ENCODE measurements around the gene ITGA1.
"Not testable (repeated sequence)": the region's sequence is repeated elsewhere in the genome, so short reads cannot be mapped to it uniquely, and the experiment has no call there.

Gene ITGA1

GRCh38 chr5:52801329-52801728 is 13.6 kb downstream of the ITGA1 start:
- DNase-seq (ENCODE audit: low read depth), result no peak

GRCh38 chr5:52802272-52802973 is 14.7 kb downstream of the ITGA1 start:
- DNase-seq (ENCODE audit: low read depth), result no peak

- no peak for DNase-seq (ENCODE audit: low read depth)
These were observed 15.2 kb downstream of the ITGA1 start for GRCh38 chr5:52802974-52803336.

- DNase-seq (ENCODE audit: low read depth), result no peak
These were observed 16.7 kb downstream of the ITGA1 start for GRCh38 chr5:52804387-52804791.

- no peak for DNase-seq (ENCODE audit: low read depth)
These were observed 17.3 kb downstream of the ITGA1 start for GRCh38 chr5:52804981-52805380.

GRCh38 chr5:52805615-52806014 is 17.9 kb downstream of the ITGA1 start:
- DNase-seq (ENCODE audit: low read depth), result no peak

- DNase-seq (ENCODE audit: low read depth), result no peak
These were observed 19.3 kb downstream of the ITGA1 start for GRCh38 chr5:52807037-52807436.

- DNase-seq (ENCODE audit: low read depth), result no peak
These were observed 20.0 kb downstream of the ITGA1 start for GRCh38 chr5:52807723-52808122.

GRCh38 chr5:52808316-52808901 is 20.7 kb downstream of the ITGA1 start:
- no peak for DNase-seq (ENCODE audit: low read depth)

GRCh38 chr5:52809884-52810283 is 22.2 kb downstream of the ITGA1 start:
- DNase-seq (ENCODE audit: low read depth), result no peak

GRCh38 chr5:52810426-52810825 is 22.7 kb downstream of the ITGA1 start:
- no peak for DNase-seq (ENCODE audit: low read depth)

- peak; percentile 53 for DNase-seq (ENCODE audit: low read depth)
These were observed 23.5 kb downstream of the ITGA1 start for GRCh38 chr5:52811067-52811749.

- no peak for DNase-seq (ENCODE audit: low read depth)
These were observed 26.8 kb downstream of the ITGA1 start for GRCh38 chr5:52814352-52815148.

- DNase-seq (ENCODE audit: low read depth), result no peak
These were observed 30.1 kb downstream of the ITGA1 start for GRCh38 chr5:52817818-52818217.

GRCh38 chr5:52818360-52818759 is 30.6 kb downstream of the ITGA1 start:
- no peak for DNase-seq (ENCODE audit: low read depth)

- not testable (repeated sequence) for DNase-seq (ENCODE audit: low read depth)
These were observed 31.1 kb downstream of the ITGA1 start for GRCh38 chr5:52818807-52819206.

GRCh38 chr5:52821901-52822300 is 34.2 kb downstream of the ITGA1 start:
- DNase-seq (ENCODE audit: low read depth), result no peak

- DNase-seq (ENCODE audit: low read depth), result no peak
These were observed 34.7 kb downstream of the ITGA1 start for GRCh38 chr5:52822437-52822836.

- no peak for DNase-seq (ENCODE audit: low read depth)
These were observed 37.1 kb downstream of the ITGA1 start for GRCh38 chr5:52824827-52825226.

- DNase-seq (ENCODE audit: low read depth), result no peak
These were observed 38.1 kb downstream of the ITGA1 start for GRCh38 chr5:52825826-52826225.

GRCh38 chr5:52827815-52828214 is 40.1 kb downstream of the ITGA1 start:
- no peak for DNase-seq (ENCODE audit: low read depth)

- no peak for DNase-seq (ENCODE audit: low read depth)
These were observed 41.9 kb downstream of the ITGA1 start for GRCh38 chr5:52829664-52830063.

GRCh38 chr5:52830650-52831049 is 42.9 kb downstream of the ITGA1 start:
- no peak for DNase-seq (ENCODE audit: low read depth)
